MCF 10A (cell line): ENCODE results near the gene SH3RF1. TPM values are rescaled to one million over a fixed set of nuclear protein-coding genes. Genes with fewer than 3 reads are reported as not detected.

ENCODE experiments used
- BruUV-seq: library from RNA; stranded (reverse); fragments of 400-500 nt; replicated peaks from 2 replicates; lab custom pipeline; 2021; lab: Mats Ljungman, UMichigan
- CTCF ChIA-PET: fragments of 300-600 bp; sonication (Branson Sonifier 250); formaldehyde crosslinking; extraction: SDS; loops from one replicate; lab custom pipeline; 2021; ENCODE audit warnings: antibody characterized with exemption, inconsistent platforms; lab: Yijun Ruan, JAX
- POLR2A ChIA-PET: fragments of 300-600, 350-650 bp; sonication (Branson Sonifier 250); formaldehyde crosslinking; extraction: SDS; loops from one replicate; lab custom pipeline; 2020; ENCODE audit warnings: antibody characterized with exemption, inconsistent platforms; lab: Yijun Ruan, JAX
- DNase-seq: peaks from one replicate; pipeline ENCODE4 v3.0.0-alpha.2; 2018; ENCODE audit not compliant: unreplicated experiment
- H3K27ac Mint-ChIP-seq: one replicate; pipeline ENCODE4 v1.8.0; 2022; ENCODE audit warnings: mild to moderate bottlenecking, low read depth, mixed read lengths; ENCODE audit not compliant: unreplicated experiment
- H3K27me3 Mint-ChIP-seq: one replicate; pipeline ENCODE4 v1.8.0; 2022; ENCODE audit warnings: mixed read lengths; ENCODE audit not compliant: insufficient read depth, unreplicated experiment
- H3K36me3 Mint-ChIP-seq: one replicate; pipeline ENCODE4 v1.8.0; 2022; ENCODE audit warnings: mild to moderate bottlenecking, moderate library complexity, mixed read lengths; ENCODE audit not compliant: insufficient read depth, unreplicated experiment
- H3K4me1 Mint-ChIP-seq: one replicate; pipeline ENCODE4 v1.8.0; 2022; ENCODE audit warnings: mixed read lengths; ENCODE audit not compliant: insufficient read depth, unreplicated experiment
- H3K4me3 Mint-ChIP-seq: one replicate; pipeline ENCODE4 v1.8.0; 2022; ENCODE audit warnings: mild to moderate bottlenecking, moderate library complexity, mixed read lengths; ENCODE audit not compliant: unreplicated experiment
- H3K9me3 Mint-ChIP-seq: one replicate; pipeline ENCODE4 v1.8.0; 2022; ENCODE audit warnings: mixed read lengths; ENCODE audit not compliant: unreplicated experiment
- CTCF ChIP-seq: fragments of 200-600 bp; IDR thresholded peaks from one replicate; pipeline ENCODE4 v1.8.0; 2022; ENCODE audit warnings: antibody characterized with exemption, mild to moderate bottlenecking; ENCODE audit not compliant: unreplicated experiment
- intact Hi-C: fragments of 100-400 bp; cut with micrococcal nuclease; formaldehyde crosslinking; loops from 2 replicates; pipeline ENCODE4 v1.14.1; 2022
- total RNA-seq: library from RNA; stranded (reverse); gene quantifications from 2 replicates; pipeline ENCODE4 v1.2.3, GENCODE V29; 2022

The SH3RF1 gene
- total RNA-seq, 1 experiment from 2014 or later = 17.4 TPM

- no peaks in the 10 kb centered on the region for H3K27me3 Mint-ChIP-seq
- no TSS peak for BruUV-seq
- TF ChIP-seq CTCF = no peak
- CTCF ChIA-PET = no interaction called here
- no peak overlapping the region for H3K27ac Mint-ChIP-seq
- DNase-seq = no peak
- no peaks in the 10 kb centered on the region for H3K9me3 Mint-ChIP-seq
- no peaks in the 10 kb centered on the region for H3K36me3 Mint-ChIP-seq
- intact Hi-C loops = no loop called here
- H3K4me1 Mint-ChIP-seq = no peaks in the 10 kb centered on the region
- H3K4me3 Mint-ChIP-seq = no peak overlapping the region
- POLR2A ChIA-PET = no interaction called here
Measured at GRCh38 chr4:169220447-169220846, 50.3 kb downstream of the SH3RF1 start.

- Mint-ChIP-seq H3K27me3 (no peaks in the 10 kb centered on the region), H3K4me3 (no peak overlapping the region), H3K9me3 (no peaks in the 10 kb centered on the region), H3K4me1 (no peaks in the 10 kb centered on the region), H3K27ac (no peak overlapping the region), H3K36me3 (no peaks in the 10 kb centered on the region)
- TF ChIP-seq CTCF = no peak
- DNase-seq = no peak
- intact Hi-C loops = no loop called here
- BruUV-seq = no TSS peak
- ChIA-PET CTCF (interaction anchor here (0.8 to 0.9 kb wide), 2 partner anchors 12 to 22 kb away, joined by 3 read pairs; no protein-coding TSS in a partner anchor), POLR2A (no interaction called here)
Measured at GRCh38 chr4:169219440-169219839, 51.3 kb downstream of the SH3RF1 start.

- POLR2A ChIA-PET = interaction anchor here (0.6 to 1.2 kb wide), 3 partner anchors 9 to 581 kb away, joined by 3 to 5 read pairs (median 3); no protein-coding TSS in a partner anchor
Measured at GRCh38 chr4:169215656-169216055, 55.1 kb downstream of the SH3RF1 start.

GRCh38 chr4:169212981-169213380 lies 57.8 kb downstream of the SH3RF1 start:
- no peak for TF ChIP-seq CTCF
- H3K4me3 Mint-ChIP-seq = no peak overlapping the region
- peaks cover 10% of the 10 kb centered on the region for H3K4me1 Mint-ChIP-seq
- DNase-seq = no peak
- no peak overlapping the region for H3K27ac Mint-ChIP-seq
- peaks cover 10% of the 10 kb centered on the region for H3K36me3 Mint-ChIP-seq
- ChIA-PET POLR2A (no interaction called here), CTCF (interaction anchor here (0.6 to 0.7 kb wide), 2 partner anchors 8 to 258 kb away, joined by 3 to 6 read pairs; no protein-coding TSS in a partner anchor)
- no peaks in the 10 kb centered on the region for H3K27me3 Mint-ChIP-seq
- no TSS peak for BruUV-seq
- H3K9me3 Mint-ChIP-seq = peaks cover 7% of the 10 kb centered on the region
- intact Hi-C loops = no loop called here

More at GRCh38 chr4:169215656-169216055, 55.1 kb downstream of the SH3RF1 start:
- H3K27me3 Mint-ChIP-seq = no peaks in the 10 kb centered on the region
- H3K4me1 Mint-ChIP-seq = no peaks in the 10 kb centered on the region
- H3K4me3 Mint-ChIP-seq = no peak overlapping the region
- CTCF ChIA-PET = interaction anchor here (0.7 to 1.0 kb wide), 2 partner anchors 9 to 164 kb away, joined by 4 read pairs; no protein-coding TSS in a partner anchor
- H3K27ac Mint-ChIP-seq = no peak overlapping the region
- intact Hi-C loops = no loop called here
- no peak for DNase-seq
- no peak for TF ChIP-seq CTCF
- peaks cover 10% of the 10 kb centered on the region for H3K36me3 Mint-ChIP-seq
- H3K9me3 Mint-ChIP-seq = no peaks in the 10 kb centered on the region
- BruUV-seq = no TSS peak
